Left ventricle myocardium inferior (tissue), 1 donor: Measurements from ENCODE around the gene MAN1B1. TPM values are rescaled to one million over a fixed set of nuclear protein-coding genes. Genes with fewer than 3 reads are reported as not detected.

Experiments used
- DNase-seq: peaks from one replicate; pipeline ENCODE4 v3.0.0-alpha.2; 2020
- H3K27ac ChIP-seq: fragments of 200-600 bp; replicated peaks from 2 replicates; pipeline ENCODE4 v1.8.0; 2021
- H3K27me3 ChIP-seq: fragments of 200-600 bp; 2 replicates; pipeline ENCODE4 v1.8.0; 2021; ENCODE audit warnings: low read depth
- H3K36me3 ChIP-seq: fragments of 200-600 bp; 2 replicates; pipeline ENCODE4 v1.8.0; 2021
- H3K4me1 ChIP-seq: fragments of 200-600 bp; 2 replicates; pipeline ENCODE4 v1.8.0; 2021
- H3K4me3 ChIP-seq: fragments of 200-600 bp; 2 replicates; pipeline ENCODE4 v1.8.0; 2021; ENCODE audit warnings: mild to moderate bottlenecking, moderate library complexity
- H3K9me3 ChIP-seq: fragments of 200-600 bp; replicated peaks from 2 replicates; pipeline ENCODE4 v1.8.0; 2021
- CTCF ChIP-seq: fragments of 200-600 bp; IDR thresholded peaks from 2 replicates; pipeline ENCODE4 v1.8.0; 2021; ENCODE audit warnings: antibody characterized with exemption, mild to moderate bottlenecking, borderline replicate concordance
- intact Hi-C: fragments of 100-400 bp; cut with micrococcal nuclease; formaldehyde crosslinking; loops from one replicate; pipeline ENCODE4 v1.11.0; 2022
- total RNA-seq: library from RNA; stranded (reverse); fragmentation: NEBNext Ultra II Directional; extraction: Animal tissue kit (Norgen Biotek cat#: 25700); gene quantifications from one replicate; pipeline ENCODE4 v1.2.1, GENCODE V29; 2021
- donor health status: DM: no; HTN: yes; CAD: no; lungs with severe emphysema.

The MAN1B1 gene
- total RNA-seq, 1 donor from 2014 or later = 20.6 TPM

GRCh38 chr9:137140151-137141012 lies 53.6 kb downstream of the MAN1B1 start:
- no peaks in the 10 kb centered on the region for H3K36me3 ChIP-seq
- intact Hi-C loops = no loop called here
- H3K9me3 ChIP-seq = no peaks in the 10 kb centered on the region
- DNase-seq = no peak
- no peak overlapping the region for H3K27ac ChIP-seq
- H3K4me3 ChIP-seq = no peak overlapping the region
- no peak for TF ChIP-seq CTCF
- peaks cover 92% of the 10 kb centered on the region for H3K27me3 ChIP-seq
- peaks cover 10% of the 10 kb centered on the region for H3K4me1 ChIP-seq

- Histone ChIP-seq H3K4me1 (peaks cover 10% of the 10 kb centered on the region), H3K36me3 (no peaks in the 10 kb centered on the region), H3K9me3 (no peaks in the 10 kb centered on the region), H3K27ac (no peak overlapping the region), H3K4me3 (no peak overlapping the region), H3K27me3 (peaks cover 92% of the 10 kb centered on the region)
- no peak for DNase-seq
- TF ChIP-seq CTCF = no peak
- intact Hi-C loops = no loop called here
These were observed 54.4 kb downstream of the MAN1B1 start for GRCh38 chr9:137141050-137141810.

- DNase-seq = no peak
- no peak for TF ChIP-seq CTCF
- intact Hi-C loops = no loop called here
- Histone ChIP-seq H3K9me3 (no peaks in the 10 kb centered on the region), H3K27me3 (peaks cover 92% of the 10 kb centered on the region), H3K4me1 (peaks cover 10% of the 10 kb centered on the region), H3K27ac (no peak overlapping the region), H3K36me3 (no peaks in the 10 kb centered on the region), H3K4me3 (no peak overlapping the region)
These were observed 55.5 kb downstream of the MAN1B1 start for GRCh38 chr9:137141976-137142936.

DNA sequence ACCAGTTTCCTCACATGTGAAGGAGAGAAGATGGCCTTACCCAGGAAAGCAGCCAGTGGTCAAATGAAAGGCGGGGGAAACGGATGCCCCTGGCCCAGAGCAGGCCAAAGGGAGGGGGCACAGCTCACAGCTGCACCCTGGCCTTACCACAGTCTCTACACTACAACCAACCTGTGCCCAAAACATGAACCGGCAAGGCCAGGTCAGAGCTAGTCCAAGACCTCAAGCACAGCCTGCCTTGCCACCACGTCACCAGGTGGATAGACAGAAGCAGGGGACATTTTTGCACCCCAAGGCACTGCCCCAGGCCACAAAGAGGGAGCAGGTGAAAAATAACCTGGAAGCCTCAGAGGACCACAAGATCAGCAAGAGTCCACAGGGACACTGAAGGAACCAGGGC lies 56.7 kb downstream of the MAN1B1 start:
- intact Hi-C loops = no loop called here
- no peak for TF ChIP-seq CTCF
- Histone ChIP-seq H3K4me3 (no peak overlapping the region), H3K27ac (no peak overlapping the region), H3K27me3 (peaks cover 92% of the 10 kb centered on the region), H3K4me1 (peaks cover 6% of the 10 kb centered on the region), H3K36me3 (no peaks in the 10 kb centered on the region), H3K9me3 (no peaks in the 10 kb centered on the region)
- DNase-seq = no peak
